ENCODE measurements around the gene CAMK2D. TPM values are rescaled to one million over a fixed set of nuclear protein-coding genes. Genes with fewer than 3 reads are reported as not detected.

CAMK2D gene
- polyA plus RNA-seq, 3 donors, result 10.4 to 30.6 (median 19.6) TPM

DNA sequence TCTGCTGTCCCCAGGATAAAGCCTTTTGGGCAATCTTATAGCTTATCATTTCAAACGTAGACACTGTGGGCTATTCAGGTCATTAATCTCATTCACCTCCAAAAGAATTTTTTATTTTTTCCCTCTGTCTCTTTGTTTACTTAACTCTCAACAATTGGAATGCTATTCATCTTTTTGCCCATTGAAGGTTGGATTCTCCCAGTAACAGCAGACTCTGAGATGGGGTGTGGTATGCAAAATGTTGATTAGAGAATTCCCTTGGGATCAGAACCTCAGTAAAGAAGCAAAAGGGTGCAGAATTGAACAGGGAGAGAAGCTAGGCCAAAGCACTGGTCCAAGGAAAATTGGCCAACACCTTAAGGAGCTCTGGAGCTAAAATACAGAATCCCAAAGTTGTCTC lies 60.4 kb downstream of the CAMK2D start:
- no peak overlapping the region for H3K9ac ChIP-seq (ENCODE audit: insufficient read depth, low read length, poor library complexity, severe bottlenecking)
- H3K79me2 ChIP-seq (ENCODE audit: insufficient read depth, low read length), result no peaks in the 10 kb centered on the region
- DNase-seq, result no peak
- no CpG with 5 or more reads among the region's 1 CpG for WGBS (ENCODE audit: insufficient coverage)
- H3K27me3 Mint-ChIP-seq (ENCODE audit: low read depth in 3 of 3), result peaks cover 0 to 3% (median 0%) of the 10 kb centered on the region in 3 donors
- no peaks in the 10 kb centered on the region for H3K9me3 Mint-ChIP-seq
- H3K4me3 Mint-ChIP-seq, result no peak overlapping the region
- H3K4me3 ChIP-seq (replicated peaks in 1 of 3; ENCODE audit: low read depth in 2 of 3, low read length in 3 of 3), result no peak overlapping the region
- no peak overlapping the region for H3K4me2 ChIP-seq (replicated peaks; ENCODE audit: extremely low read depth, low read length, poor library complexity, severe bottlenecking)
- TF ChIP-seq, protein P1, sequence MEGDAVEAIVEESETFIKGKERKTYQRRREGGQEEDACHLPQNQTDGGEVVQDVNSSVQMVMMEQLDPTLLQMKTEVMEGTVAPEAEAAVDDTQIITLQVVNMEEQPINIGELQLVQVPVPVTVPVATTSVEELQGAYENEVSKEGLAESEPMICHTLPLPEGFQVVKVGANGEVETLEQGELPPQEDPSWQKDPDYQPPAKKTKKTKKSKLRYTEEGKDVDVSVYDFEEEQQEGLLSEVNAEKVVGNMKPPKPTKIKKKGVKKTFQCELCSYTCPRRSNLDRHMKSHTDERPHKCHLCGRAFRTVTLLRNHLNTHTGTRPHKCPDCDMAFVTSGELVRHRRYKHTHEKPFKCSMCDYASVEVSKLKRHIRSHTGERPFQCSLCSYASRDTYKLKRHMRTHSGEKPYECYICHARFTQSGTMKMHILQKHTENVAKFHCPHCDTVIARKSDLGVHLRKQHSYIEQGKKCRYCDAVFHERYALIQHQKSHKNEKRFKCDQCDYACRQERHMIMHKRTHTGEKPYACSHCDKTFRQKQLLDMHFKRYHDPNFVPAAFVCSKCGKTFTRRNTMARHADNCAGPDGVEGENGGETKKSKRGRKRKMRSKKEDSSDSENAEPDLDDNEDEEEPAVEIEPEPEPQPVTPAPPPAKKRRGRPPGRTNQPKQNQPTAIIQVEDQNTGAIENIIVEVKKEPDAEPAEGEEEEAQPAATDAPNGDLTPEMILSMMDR (IDR thresholded peaks at IDR 0.05), result no peak
- H2AFZ ChIP-seq (ENCODE audit: insufficient read depth, low read depth, low read length, poor library complexity, severe bottlenecking), result no peak overlapping the region
- intact Hi-C loops (cut with micrococcal nuclease), result no loop called here
- H3K27me3 ChIP-seq (ENCODE audit: control insufficient read depth in 2 of 2, insufficient read depth in 2 of 2, low read length in 2 of 2), result no peaks in the 10 kb centered on the region
- H3K9me3 ChIP-seq (replicated peaks in 1 of 2; ENCODE audit: control insufficient read depth in 1 of 2, insufficient read depth in 1 of 2, low read length in 2 of 2), result no peaks in the 10 kb centered on the region
- no peak overlapping the region for H3K27ac ChIP-seq (ENCODE audit: low read depth in 1 of 2, low read length in 2 of 2)
- no peaks in the 10 kb centered on the region for H3K4me1 ChIP-seq (ENCODE audit: control insufficient read depth in 1 of 2, insufficient read depth in 2 of 2, low read length in 2 of 2)
- H3K36me3 ChIP-seq (replicated peaks in 1 of 2; ENCODE audit: control insufficient read depth in 1 of 2, insufficient read depth in 2 of 2, low read length in 2 of 2), result no peaks in the 10 kb centered on the region
- H3K36me3 Mint-ChIP-seq, result no peaks in the 10 kb centered on the region
- H3K27ac Mint-ChIP-seq, result no peak overlapping the region
- H4K20me1 ChIP-seq (ENCODE audit: insufficient read depth, low read length), result peaks cover 39% of the 10 kb centered on the region
- no peaks in the 10 kb centered on the region for H3K4me1 Mint-ChIP-seq

DNA sequence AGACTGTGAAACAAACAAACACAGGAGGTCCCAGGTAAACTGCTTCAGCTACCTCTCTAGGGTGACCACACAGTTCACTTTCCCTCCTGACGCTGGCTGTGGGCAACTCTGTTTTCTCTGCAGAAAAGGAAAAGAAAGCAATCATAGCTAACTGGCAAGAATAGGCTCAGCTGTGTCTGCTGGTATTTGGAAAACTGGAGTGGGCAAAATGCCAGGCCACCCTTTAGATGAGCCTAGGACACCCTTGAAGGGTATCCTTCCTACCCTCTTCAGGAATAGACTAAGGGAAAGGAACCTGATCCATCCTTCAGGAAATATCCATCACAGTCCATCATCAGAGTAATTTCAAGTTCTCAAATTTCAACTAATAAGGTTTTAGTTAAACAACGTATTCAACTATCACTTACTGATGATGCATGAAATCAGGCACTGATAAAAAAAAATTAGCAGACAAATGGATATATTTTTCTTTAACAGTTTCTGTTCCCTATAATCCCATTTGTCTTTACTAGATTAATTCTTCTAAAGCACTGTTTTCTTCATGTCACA lies 60.9 kb downstream of the CAMK2D start:
- no peak overlapping the region for H3K27ac Mint-ChIP-seq
- no peaks in the 10 kb centered on the region for H3K9me3 Mint-ChIP-seq
- Histone ChIP-seq H3K4me3 (replicated peaks in 1 of 3; ENCODE audit: low read depth in 2 of 3, low read length in 3 of 3) (no peak overlapping the region), H3K4me1 (ENCODE audit: control insufficient read depth in 1 of 2, insufficient read depth in 2 of 2, low read length in 2 of 2) (no peaks in the 10 kb centered on the region), H4K20me1 (ENCODE audit: insufficient read depth, low read length) (peaks cover 44% of the 10 kb centered on the region), H3K9ac (ENCODE audit: insufficient read depth, low read length, poor library complexity, severe bottlenecking) (no peak overlapping the region), H3K27ac (ENCODE audit: low read depth in 1 of 2, low read length in 2 of 2) (no peak overlapping the region), H2AFZ (ENCODE audit: insufficient read depth, low read depth, low read length, poor library complexity, severe bottlenecking) (no peak overlapping the region), H3K27me3 (ENCODE audit: control insufficient read depth in 2 of 2, insufficient read depth in 2 of 2, low read length in 2 of 2) (no peaks in the 10 kb centered on the region), H3K9me3 (replicated peaks in 1 of 2; ENCODE audit: control insufficient read depth in 1 of 2, insufficient read depth in 1 of 2, low read length in 2 of 2) (no peaks in the 10 kb centered on the region), H3K36me3 (replicated peaks in 1 of 2; ENCODE audit: control insufficient read depth in 1 of 2, insufficient read depth in 2 of 2, low read length in 2 of 2) (no peaks in the 10 kb centered on the region), H3K79me2 (ENCODE audit: insufficient read depth, low read length) (no peaks in the 10 kb centered on the region), H3K4me2 (replicated peaks; ENCODE audit: extremely low read depth, low read length, poor library complexity, severe bottlenecking) (no peak overlapping the region)
- no peak overlapping the region for H3K4me3 Mint-ChIP-seq
- no peak for DNase-seq
- WGBS (ENCODE audit: insufficient coverage), result no CpG with 5 or more reads among the region's 2 CpGs
- H3K27me3 Mint-ChIP-seq (ENCODE audit: low read depth in 3 of 3), result peaks cover 0 to 3% (median 0%) of the 10 kb centered on the region in 3 donors
- H3K4me1 Mint-ChIP-seq, result no peaks in the 10 kb centered on the region
- no peaks in the 10 kb centered on the region for H3K36me3 Mint-ChIP-seq
- intact Hi-C loops (cut with micrococcal nuclease), result no loop called here
- TF ChIP-seq, protein P1 (IDR thresholded peaks at IDR 0.05), result no peak

Measured in CD14-positive monocyte (primary cell).